GM12891 (cell line): ENCODE results near the gene UGT1A5.

Experiments used
- PAX5 ChIP-seq: IDR thresholded peaks from 2 replicates; pipeline ENCODE4 v1.6.1; 2011; ENCODE audit warnings: low read length, moderate library complexity, mild to moderate bottlenecking; ENCODE audit not compliant: insufficient read depth, severe bottlenecking
- POLR2A ChIP-seq: IDR thresholded peaks from 2 replicates; pipeline ENCODE4 v1.6.1; 2011; ENCODE audit warnings: low read depth, low read length, control low read depth
- POLR2AphosphoS5 ChIP-seq: IDR thresholded peaks from 2 replicates; pipeline ENCODE4 v1.6.1; 2011; ENCODE audit warnings: low read depth, low read length, control low read depth
- SPI1 ChIP-seq: IDR thresholded peaks from 2 replicates; pipeline ENCODE4 v1.6.1; 2011; ENCODE audit warnings: low read depth, low read length, control low read depth
- TAF1 ChIP-seq: IDR thresholded peaks from 2 replicates; pipeline ENCODE4 v1.6.1; 2011; ENCODE audit warnings: low read depth, low read length, control low read depth

GRCh38 chr2:233768076-233768475 is 55.4 kb downstream of the UGT1A5 start:
- no peak for TF ChIP-seq POLR2A
- TF ChIP-seq POLR2AphosphoS5, result no peak
- TF ChIP-seq SPI1, result no peak
- no peak for TF ChIP-seq PAX5
- TF ChIP-seq TAF1, result no peak
